NCI-H1105 (cell line): ENCODE measurements around the gene PPP4R4.

Experiments
- DNase-seq: peaks from one replicate; lab custom pipeline; 2025; lab: John Stamatoyannopoulos, UW

PPP4R4 gene

GRCh38 chr14:94307410-94307992 is 133.4 kb downstream of the PPP4R4 start:
- DNase-seq, result no peak

GRCh38 chr14:94309721-94310120 is 135.6 kb downstream of the PPP4R4 start:
- no peak for DNase-seq

GRCh38 chr14:94310248-94310647 is 136.1 kb downstream of the PPP4R4 start:
- no peak for DNase-seq

GRCh38 chr14:94312481-94313246 is 138.5 kb downstream of the PPP4R4 start:
- DNase-seq, result no peak

GRCh38 chr14:94313991-94314655 is 140.0 kb downstream of the PPP4R4 start:
- no peak for DNase-seq

- no peak for DNase-seq
Measured at GRCh38 chr14:94314890-94315289, 140.8 kb downstream of the PPP4R4 start.

- DNase-seq, result no peak
Measured at GRCh38 chr14:94316692-94317091, 142.6 kb downstream of the PPP4R4 start.

GRCh38 chr14:94317259-94317658 is 143.1 kb downstream of the PPP4R4 start:
- no peak for DNase-seq

GRCh38 chr14:94320243-94320642 is 146.1 kb downstream of the PPP4R4 start:
- no peak for DNase-seq

GRCh38 chr14:94321421-94322271 is 147.5 kb downstream of the PPP4R4 start:
- no peak for DNase-seq

GRCh38 chr14:94322648-94323570 is 148.8 kb downstream of the PPP4R4 start, which contains the start of gene SERPINA6:
Gene SERPINA6 (minus strand): TSS chr14:94323336. CDS start chr14:94314648, 8,688 bp downstream.
- no peak for DNase-seq

- no peak for DNase-seq
Measured at GRCh38 chr14:94328196-94328595, 154.1 kb downstream of the PPP4R4 start.
